Neural cell (in vitro differentiated cells): ENCODE measurements around the gene FHIT.

Experiments used
- EZH2 ChIP-seq: fragments of 200-600, 300-800 bp; shearing (Covaris generic), sonication (generic); IDR thresholded peaks from 2 replicates; pipeline ENCODE4 v1.6.1; 2014; ENCODE audit warnings: antibody characterized with exemption, low read length, borderline replicate concordance, mild to moderate bottlenecking; ENCODE audit not compliant: insufficient read depth, poor library complexity, severe bottlenecking
- TF ChIP-seq, protein P1 (sequence below): fragments of 450-650 bp; IDR thresholded peaks from 2 replicates; pipeline ENCODE4 v1.5.1; 2014; ENCODE audit warnings: antibody characterized with exemption, mild to moderate bottlenecking, moderate library complexity; ENCODE audit not compliant: poor library complexity, severe bottlenecking

DNA sequence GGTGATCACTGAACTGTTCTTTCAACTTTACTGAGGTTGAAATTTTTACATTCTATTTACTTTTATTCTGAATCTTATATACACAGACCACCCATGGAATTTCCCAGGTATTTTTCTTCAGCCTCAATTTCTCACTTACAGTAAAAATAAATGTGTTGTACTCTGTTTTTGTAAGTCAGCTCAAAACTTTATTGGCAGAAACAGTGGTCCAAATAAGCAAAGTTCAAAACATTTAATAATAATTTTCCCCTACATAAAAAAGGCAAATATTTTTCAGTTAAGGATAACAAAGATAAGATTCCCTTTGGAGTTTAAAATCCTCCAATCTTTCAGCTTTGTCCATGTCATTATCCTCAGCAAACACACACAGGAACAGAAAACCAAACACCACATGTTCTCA is 738.0 kb downstream of the FHIT start:
- TF ChIP-seq, protein P1, sequence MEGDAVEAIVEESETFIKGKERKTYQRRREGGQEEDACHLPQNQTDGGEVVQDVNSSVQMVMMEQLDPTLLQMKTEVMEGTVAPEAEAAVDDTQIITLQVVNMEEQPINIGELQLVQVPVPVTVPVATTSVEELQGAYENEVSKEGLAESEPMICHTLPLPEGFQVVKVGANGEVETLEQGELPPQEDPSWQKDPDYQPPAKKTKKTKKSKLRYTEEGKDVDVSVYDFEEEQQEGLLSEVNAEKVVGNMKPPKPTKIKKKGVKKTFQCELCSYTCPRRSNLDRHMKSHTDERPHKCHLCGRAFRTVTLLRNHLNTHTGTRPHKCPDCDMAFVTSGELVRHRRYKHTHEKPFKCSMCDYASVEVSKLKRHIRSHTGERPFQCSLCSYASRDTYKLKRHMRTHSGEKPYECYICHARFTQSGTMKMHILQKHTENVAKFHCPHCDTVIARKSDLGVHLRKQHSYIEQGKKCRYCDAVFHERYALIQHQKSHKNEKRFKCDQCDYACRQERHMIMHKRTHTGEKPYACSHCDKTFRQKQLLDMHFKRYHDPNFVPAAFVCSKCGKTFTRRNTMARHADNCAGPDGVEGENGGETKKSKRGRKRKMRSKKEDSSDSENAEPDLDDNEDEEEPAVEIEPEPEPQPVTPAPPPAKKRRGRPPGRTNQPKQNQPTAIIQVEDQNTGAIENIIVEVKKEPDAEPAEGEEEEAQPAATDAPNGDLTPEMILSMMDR = no peak
- TF ChIP-seq EZH2 = no peak
